ENCODE data around the gene ITPR1.

GRCh38 chr3:4761759-4762158, 268.6 kb downstream of the ITPR1 start:
- no peak for TF ChIP-seq LEF1 (IDR thresholded peaks at IDR 0.05; ENCODE audit: borderline replicate concordance)
- TF ChIP-seq NFRKB (IDR thresholded peaks at IDR 0.05), result no peak
- no peak for TF ChIP-seq ELF4 (IDR thresholded peaks at IDR 0.05)
- TF ChIP-seq FOXA1 (IDR thresholded peaks at IDR 0.05), result no peak
- TF ChIP-seq BHLHE40 (IDR thresholded peaks at IDR 0.05; ENCODE audit: borderline replicate concordance), result no peak
- no peak for TF ChIP-seq FOXK2 (IDR thresholded peaks at IDR 0.05)
- TF ChIP-seq FOXM1 (IDR thresholded peaks at IDR 0.05; ENCODE audit: borderline replicate concordance), result no peak
- no peak for TF ChIP-seq ARNT (IDR thresholded peaks at IDR 0.05)
- TF ChIP-seq TARDBP (IDR thresholded peaks at IDR 0.05), result no peak
- TF ChIP-seq HDGF (IDR thresholded peaks at IDR 0.05; ENCODE audit: borderline replicate concordance), result no peak
- no peak for TF ChIP-seq PKNOX1 (IDR thresholded peaks at IDR 0.05)
- TF ChIP-seq ZNF384 (IDR thresholded peaks at IDR 0.05), result no peak
- no peak for TF ChIP-seq SP1 (IDR thresholded peaks at IDR 0.05)

Measured in HEK293T (cell line).